Stimulated activated CD4-positive, alpha-beta T cell treated with anti-CD3 and anti-CD28 coated beads, Interleukin-4, amount 100 ng/mL, for 48 hours (primary cell): Measurements from ENCODE around the gene ALLC.
"Not testable (repeated sequence)": the region's sequence is repeated elsewhere in the genome, so short reads cannot be mapped to it uniquely, and the experiment has no call there.

Experiments
- DNase-seq, 2 donors: peaks; one replicate each; pipeline ENCODE4 v3.0.0-alpha.2; 2020; ENCODE audit warnings: low read depth in 2 of 2

ALLC gene

GRCh38 chr2:3654531-3655225 is 3.3 kb upstream of the ALLC start:
- no peak for DNase-seq

- no peak for DNase-seq
These were observed 1.9 kb upstream of the ALLC start for GRCh38 chr2:3655871-3656761.

DNA sequence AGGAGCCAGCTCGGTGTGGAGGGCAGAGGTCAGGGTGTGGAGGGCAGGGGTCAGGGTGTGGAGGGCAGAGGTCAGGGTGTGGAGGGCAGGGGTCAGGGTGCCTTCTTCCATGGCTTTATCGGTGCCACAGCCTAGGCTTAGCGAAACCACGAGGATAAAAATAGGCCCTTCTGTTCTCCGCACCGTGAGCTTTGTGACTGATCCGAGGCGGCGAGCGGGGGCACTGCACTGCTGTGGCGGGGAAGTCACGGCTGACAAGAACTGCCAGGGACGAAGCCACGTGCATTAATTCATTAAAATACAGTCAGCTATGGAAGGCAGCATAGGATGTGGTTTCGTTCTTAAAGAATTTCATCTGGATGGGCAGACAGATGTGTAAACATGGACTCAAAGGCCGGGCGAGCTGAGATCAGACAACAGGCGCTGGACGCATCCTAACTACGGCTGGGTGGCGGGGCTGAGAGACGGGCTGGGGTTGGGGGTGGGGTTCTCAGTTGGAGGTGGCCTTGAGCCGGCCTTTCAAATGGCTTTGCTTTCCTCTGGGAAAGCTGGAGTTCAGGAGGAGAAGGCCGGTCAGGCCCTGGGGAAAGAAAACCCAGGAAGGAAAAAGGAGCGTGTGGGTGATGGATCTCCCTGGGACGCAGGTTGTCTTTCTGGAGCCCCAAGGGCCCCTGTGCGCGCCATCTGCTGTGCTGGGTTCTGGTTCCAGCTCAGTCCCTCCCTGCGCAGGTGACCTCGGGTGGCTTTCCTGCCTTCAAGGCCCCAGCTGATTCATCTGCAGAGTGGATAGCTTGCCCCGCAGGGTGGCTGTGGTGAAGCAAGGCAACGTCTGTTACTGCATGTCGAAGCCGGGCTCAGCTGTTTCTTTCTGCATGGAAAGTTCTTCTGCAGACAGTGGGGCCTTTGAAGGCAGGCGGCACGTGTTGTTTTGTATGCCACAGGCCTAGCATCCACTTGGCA is 958 bp upstream of the ALLC start:
- DNase-seq, result no peak

DNA sequence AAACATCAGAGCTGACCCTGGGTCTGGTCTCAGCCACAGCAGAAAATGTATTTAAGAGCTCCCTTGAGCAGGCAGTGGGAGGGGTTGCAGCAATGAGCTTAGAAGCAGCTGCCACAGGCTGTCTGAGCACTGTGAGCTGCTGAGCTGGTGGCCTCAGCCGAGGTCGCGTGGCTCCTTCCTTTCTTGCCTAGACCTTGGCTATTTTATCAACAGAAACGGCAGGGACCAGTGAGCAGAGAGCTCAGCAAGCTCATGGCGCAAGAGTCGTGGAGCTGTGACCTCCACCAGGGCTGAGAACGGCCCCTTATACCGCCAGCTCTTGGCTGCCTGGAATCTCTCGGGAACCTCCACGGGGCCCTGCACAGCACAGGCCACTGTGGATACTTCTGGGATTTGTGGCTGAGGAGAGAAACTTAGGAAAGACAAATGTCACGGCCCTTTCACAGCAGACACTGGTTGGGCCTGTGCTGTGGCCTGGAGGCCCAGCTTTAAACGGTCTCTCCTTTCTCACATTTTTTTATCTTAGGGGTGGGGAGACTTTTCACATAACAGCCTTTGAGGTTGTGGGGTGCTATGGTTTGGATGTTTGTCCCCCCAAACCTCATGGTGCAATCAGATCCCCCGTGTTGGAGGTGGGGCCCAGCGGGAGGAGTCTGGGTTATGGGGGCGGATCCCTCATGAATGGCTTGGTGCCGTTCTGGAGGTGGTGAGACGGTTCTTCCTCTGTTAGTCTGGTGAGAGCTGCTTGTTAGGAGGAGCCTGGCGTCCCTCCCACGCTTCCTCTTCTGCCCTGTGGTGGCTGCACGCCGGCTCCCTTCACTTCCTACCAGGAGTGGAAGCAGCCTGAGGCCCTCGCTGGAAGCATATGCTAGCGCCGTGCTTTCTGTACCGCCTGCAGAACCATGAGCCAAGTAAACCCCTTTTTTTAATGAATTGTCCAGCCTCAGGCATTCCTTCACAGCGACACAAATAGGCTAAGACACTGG is 1.7 kb downstream of the ALLC start:
- no peak for DNase-seq

DNA sequence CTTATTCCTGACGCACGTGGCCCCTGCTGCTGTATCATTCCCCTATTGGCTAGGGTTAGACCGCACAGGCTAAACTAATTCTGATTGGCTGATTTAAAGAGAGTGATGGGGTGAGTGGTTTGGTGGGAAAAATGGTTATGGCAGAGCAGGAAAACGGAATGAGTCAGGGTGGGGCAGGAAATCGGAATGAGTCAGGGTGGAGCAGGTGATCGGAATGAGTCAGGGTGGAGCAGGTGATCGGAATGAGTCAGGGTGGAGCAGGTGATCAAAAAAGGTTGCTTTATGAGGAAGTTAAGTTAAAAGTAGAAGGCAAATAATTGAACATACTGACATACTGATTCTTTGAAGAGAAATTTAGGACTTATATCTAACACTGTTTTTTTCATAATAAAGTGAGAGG is 2.6 kb downstream of the ALLC start:
- not testable (repeated sequence) for DNase-seq

GRCh38 chr2:3661149-3661660 is 3.2 kb downstream of the ALLC start:
- DNase-seq, result no peak

DNA sequence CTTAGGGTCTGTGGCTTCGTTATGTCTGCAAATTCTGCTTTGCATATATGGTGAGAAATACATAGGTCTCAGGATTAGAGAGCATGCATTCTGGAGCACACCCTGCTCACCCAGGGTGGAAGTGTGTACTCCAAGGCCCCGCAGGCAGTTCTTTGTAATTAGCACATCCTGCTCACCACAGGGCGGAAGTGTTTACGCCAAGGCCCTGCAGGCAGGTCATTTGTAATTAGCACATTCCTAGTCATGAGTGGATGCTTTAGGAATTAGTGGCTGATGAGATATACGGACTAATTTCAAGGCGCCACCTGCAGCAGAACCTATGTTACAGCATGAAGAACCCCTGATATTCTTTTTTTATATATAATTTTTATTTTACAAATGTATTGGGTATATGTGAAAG is 4.2 kb downstream of the ALLC start:
- no peak for DNase-seq

- DNase-seq, result no peak
These were observed 6.1 kb downstream of the ALLC start for GRCh38 chr2:3664118-3664517.

GRCh38 chr2:3664925-3665324 is 6.9 kb downstream of the ALLC start:
- no peak for DNase-seq

DNA sequence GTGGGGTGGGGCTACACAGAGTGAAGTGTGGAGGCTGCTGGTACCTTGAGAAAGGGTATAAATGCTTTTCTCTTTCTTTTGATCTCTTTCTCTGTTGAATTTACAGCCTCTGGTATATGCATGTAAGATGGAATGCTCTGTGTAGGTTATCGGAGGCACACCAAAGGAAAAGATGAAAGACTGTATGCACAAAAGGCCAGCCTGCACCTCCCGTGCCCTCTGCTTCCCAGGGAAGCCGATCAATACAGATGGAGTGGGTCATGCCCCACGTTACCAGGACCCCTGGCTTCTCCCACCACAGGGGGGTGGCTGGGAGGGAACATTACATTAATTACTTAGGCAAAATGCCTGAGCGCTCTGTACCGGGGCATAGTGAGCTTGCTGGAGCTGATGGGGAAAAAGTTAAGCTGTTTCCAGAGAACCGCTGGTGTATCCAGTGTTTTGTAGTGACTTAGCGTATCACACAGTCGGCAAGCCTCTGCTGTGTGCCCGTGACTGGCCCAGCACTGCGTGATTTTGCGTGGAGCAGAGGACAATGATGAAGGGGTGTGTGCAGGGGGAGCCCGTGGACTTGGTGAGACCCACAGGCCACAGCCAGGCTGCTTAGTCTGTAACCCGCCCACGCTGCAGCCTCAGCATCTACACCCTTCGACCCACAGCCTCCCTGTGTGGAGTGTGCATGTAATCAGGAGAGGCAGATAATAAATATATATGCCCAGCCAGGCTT is 8.0 kb downstream of the ALLC start:
- no peak for DNase-seq

DNA sequence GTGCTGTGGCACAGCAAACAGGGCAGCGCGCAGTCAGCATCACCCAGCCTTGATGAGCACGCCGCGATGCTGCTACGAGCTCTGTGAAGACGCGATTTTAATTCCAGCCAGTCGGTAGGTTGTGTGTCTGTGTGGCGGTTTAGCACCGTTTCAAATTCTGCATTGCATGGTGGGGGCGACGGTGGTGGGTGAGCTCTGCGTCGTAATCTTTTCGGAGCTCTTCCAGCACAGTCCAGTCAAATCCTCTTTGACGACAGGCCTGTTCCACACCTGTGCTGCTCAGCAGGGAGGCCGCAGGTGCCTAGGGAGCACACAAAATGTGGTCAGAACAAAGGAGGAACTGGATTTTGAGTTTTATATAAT is 8.6 kb downstream of the ALLC start:
- DNase-seq, result no peak

GRCh38 chr2:3667151-3667631 is 9.2 kb downstream of the ALLC start:
- DNase-seq, result no peak

GRCh38 chr2:3669656-3670055 is 11.7 kb downstream of the ALLC start:
- DNase-seq, result no peak

GRCh38 chr2:3670376-3670775 is 12.4 kb downstream of the ALLC start:
- DNase-seq, result no peak

- no peak for DNase-seq
These were observed 12.9 kb downstream of the ALLC start for GRCh38 chr2:3670941-3671340.

DNA sequence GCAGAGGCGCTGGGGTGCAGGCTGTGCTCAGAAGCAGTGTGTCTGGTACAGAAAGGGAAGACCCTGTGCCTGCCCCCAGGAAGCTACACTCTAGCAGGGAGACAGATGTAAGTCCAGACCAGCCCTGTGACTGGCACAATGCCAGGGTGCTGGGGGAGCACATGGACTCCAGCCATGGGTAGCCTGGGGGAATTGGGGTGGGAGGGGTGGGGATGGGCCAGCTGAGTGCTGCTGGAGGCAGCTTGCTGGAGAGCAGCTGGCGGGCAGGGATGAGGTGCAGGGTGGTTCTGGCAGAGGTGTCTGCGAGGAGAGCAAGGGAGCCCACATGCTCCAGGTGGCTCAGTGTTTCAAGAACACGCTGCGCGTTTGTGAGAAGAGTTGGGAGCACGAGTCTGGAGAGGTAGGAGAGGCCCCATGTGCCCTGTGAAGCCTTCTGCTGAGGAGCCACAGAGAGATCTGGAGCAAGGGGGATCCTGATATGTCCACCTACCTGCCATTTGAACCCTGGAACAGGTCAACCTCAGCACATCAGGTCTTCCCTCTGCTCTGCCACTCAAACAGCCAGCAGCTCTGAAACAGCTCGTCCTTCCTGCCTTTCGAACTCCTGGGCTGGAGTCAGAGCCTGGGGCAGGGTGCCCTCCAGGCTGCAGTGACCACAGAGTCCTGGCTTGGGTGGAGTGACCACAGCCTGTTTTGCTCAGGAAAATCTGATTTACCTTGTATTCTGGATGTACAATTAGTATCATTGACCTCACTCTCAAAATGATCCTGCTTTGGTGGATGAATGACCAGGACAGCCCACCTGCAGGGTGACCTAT is 15.1 kb downstream of the ALLC start:
- no peak for DNase-seq

DNA sequence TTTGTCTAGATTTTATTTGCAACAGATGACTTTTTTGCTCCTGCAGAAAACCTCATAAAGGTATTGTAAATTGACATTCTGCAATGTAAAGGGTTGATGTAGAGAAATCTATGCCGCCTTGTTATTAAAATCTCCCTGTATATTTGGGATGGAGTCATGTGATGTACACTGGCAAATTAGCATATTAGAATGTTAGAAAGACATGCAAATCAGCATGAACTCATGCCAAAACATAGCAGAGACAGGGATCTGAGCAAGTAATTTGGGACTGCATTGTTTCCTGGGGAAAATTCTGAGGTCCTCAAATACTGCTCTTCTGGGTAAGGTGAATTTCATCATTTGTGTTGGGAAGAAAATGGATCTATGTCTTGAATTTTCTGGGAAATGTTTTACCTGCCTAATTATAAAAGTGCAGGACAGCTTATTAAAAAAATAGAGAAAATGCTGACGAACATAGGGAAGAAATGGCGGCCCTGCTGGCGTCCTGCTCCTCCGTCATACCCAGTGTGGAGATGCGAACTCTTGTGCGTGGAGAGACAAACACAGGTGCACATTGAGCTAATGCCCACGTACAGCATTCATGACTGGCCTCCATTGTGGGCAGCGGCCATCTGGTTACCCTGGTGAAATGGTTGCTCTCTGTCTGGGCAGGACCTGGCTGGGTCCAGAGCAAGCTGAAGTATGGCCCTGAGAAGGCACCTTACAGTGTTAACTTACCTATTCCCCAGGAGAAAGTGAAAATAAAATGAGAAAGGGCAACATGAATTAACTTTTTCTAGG is 16.3 kb downstream of the ALLC start:
- DNase-seq, result no peak

GRCh38 chr2:3675687-3676086 is 17.7 kb downstream of the ALLC start:
- DNase-seq, result no peak
